Activated CD8-positive, alpha-beta memory T cell treated with anti-CD3 and anti-CD28 coated beads, Interleukin-2, amount 10 ng/mL, durations not matched to agents 7 days and 5 days (primary cell): ENCODE data around the gene SRRD. TPM values are rescaled to one million over a fixed set of nuclear protein-coding genes. Genes with fewer than 3 reads are reported as not detected.
"Not testable (repeated sequence)": the region's sequence is repeated elsewhere in the genome, so short reads cannot be mapped to it uniquely, and the experiment has no call there.

ENCODE experiments used
- ATAC-seq: fragments of 150-1000 bp; cut with Tn5 transposase; one replicate; pipeline ENCODE4 v1.10.0; 2021; ENCODE audit warnings: moderate library complexity
- CTCF ChIA-PET: fragments of 350-600 bp; sonication (Branson Sonifier 250); formaldehyde crosslinking; loops from one replicate; lab custom pipeline; 2021; ENCODE audit warnings: antibody characterized with exemption; lab: Charles Lee
- DNase-seq: peaks from one replicate; pipeline ENCODE4 v3.0.0-alpha.2; 2020
- H3K27ac Mint-ChIP-seq: one replicate; pipeline ENCODE4 v1.8.0; 2021; ENCODE audit warnings: mild to moderate bottlenecking, mixed read lengths
- H3K27me3 Mint-ChIP-seq: one replicate; pipeline ENCODE4 v1.8.0; 2021; ENCODE audit warnings: mixed read lengths
- H3K36me3 Mint-ChIP-seq: one replicate; pipeline ENCODE4 v1.8.0; 2021; ENCODE audit warnings: mild to moderate bottlenecking, mixed read lengths
- H3K4me1 Mint-ChIP-seq: one replicate; pipeline ENCODE4 v1.8.0; 2021; ENCODE audit warnings: mixed read lengths
- H3K4me3 Mint-ChIP-seq: one replicate; pipeline ENCODE4 v1.8.0; 2021; ENCODE audit warnings: mild to moderate bottlenecking, moderate library complexity, mixed read lengths
- H3K9me3 Mint-ChIP-seq: one replicate; pipeline ENCODE4 v1.8.0; 2022; ENCODE audit warnings: low read depth, mixed read lengths
- total RNA-seq, 2 experiments: library from RNA; stranded (reverse); gene quantifications; one replicate each; pipeline ENCODE4 v1.2.3, GENCODE V29; 2021

SRRD gene
- total RNA-seq, 2 experiments from 2014 or later = 17.5 to 22.6 TPM

DNA sequence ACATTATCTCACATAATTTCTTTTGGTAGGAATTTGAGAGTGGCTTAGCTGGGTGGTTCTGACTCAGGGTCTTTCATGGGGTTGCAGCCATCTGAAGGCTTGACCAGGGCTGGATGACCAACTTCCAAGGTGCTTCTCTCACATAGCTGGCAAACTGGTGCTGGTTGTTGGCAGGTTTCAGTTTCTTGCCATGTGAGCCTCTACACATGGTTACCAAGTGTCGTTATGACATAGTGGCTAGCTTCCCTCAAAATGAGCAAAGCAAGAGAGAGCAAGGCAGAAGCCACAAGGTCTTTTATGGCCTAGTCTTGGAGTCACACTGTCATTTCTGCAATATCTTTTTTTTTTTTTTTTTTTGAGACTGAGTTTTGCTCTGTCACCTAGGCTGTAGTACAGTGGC is 32.8 kb downstream of the SRRD start:
- no peak overlapping the region for H3K4me3 Mint-ChIP-seq
- CTCF ChIA-PET = interaction anchor here (0.7 to 3.2 kb wide), 3 partner anchors 13 to 47 kb away, joined by 3 to 16 read pairs (median 3); no protein-coding TSS in a partner anchor
- no peak overlapping the region for H3K27ac Mint-ChIP-seq
- ATAC-seq (no peak), DNase-seq (no peak)
- H3K36me3 Mint-ChIP-seq = peaks cover 2% of the 10 kb centered on the region
- H3K9me3 Mint-ChIP-seq = no peaks in the 10 kb centered on the region
- no peaks in the 10 kb centered on the region for H3K27me3 Mint-ChIP-seq
- peaks cover 35% of the 10 kb centered on the region for H3K4me1 Mint-ChIP-seq

DNA sequence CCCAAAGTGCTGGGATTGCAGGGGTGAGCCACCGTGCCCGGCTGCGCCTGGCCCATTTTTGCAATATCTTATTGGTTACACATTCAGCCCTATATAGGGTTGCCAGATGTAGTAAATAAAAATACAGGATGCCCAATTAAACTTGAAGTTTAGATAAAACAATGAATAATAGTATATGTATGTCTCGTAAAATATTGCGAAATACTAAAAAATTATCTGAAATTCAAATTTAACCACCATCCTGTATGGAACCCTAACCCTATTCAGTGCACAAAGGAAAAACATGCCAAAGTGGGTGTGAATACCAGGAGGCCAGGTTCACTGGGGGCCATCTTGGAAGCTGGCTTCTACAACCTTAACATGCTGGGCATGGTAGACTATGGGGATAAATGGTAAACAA is 33.8 kb downstream of the SRRD start:
- CTCF ChIA-PET = interaction anchor here (0.8 to 3.2 kb wide), 4 partner anchors 14 to 134 kb away, joined by 3 to 16 read pairs (median 3); no protein-coding TSS in a partner anchor
- H3K27me3 Mint-ChIP-seq = no peaks in the 10 kb centered on the region
- no peaks in the 10 kb centered on the region for H3K36me3 Mint-ChIP-seq
- no peak overlapping the region for H3K4me3 Mint-ChIP-seq
- DNase-seq = no peak
- no peak overlapping the region for H3K27ac Mint-ChIP-seq
- peaks cover 26% of the 10 kb centered on the region for H3K4me1 Mint-ChIP-seq
- ATAC-seq = no peak
- H3K9me3 Mint-ChIP-seq = no peaks in the 10 kb centered on the region

DNA sequence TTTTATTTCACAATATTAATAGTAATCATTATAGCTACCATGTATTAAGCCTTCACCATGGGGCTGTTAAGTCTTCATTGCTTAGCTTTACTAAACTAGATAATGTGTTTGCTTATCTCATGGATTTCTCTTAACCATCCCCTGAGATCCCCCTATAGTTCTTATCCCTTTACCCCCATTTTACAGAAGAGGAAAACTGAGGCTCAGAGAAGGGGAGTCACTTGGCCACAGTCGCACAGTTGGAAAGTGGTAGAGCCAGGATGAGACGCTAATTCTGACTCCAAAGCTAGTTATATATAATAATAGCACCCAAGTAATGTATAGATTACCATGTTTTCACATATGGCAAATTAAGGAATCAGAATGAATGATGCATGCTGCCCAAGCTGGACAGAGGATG is 38.3 kb downstream of the SRRD start:
- peaks cover 4% of the 10 kb centered on the region for H3K4me1 Mint-ChIP-seq
- H3K4me3 Mint-ChIP-seq = no peak overlapping the region
- no peaks in the 10 kb centered on the region for H3K27me3 Mint-ChIP-seq
- ATAC-seq = no peak
- no peak for DNase-seq
- CTCF ChIA-PET = interaction anchor here (0.9 to 1.3 kb wide), 2 partner anchors 26 to 120 kb away, joined by 3 to 4 read pairs; no protein-coding TSS in a partner anchor
- peaks cover 16% of the 10 kb centered on the region for H3K36me3 Mint-ChIP-seq
- no peak overlapping the region for H3K27ac Mint-ChIP-seq
- no peaks in the 10 kb centered on the region for H3K9me3 Mint-ChIP-seq

DNA sequence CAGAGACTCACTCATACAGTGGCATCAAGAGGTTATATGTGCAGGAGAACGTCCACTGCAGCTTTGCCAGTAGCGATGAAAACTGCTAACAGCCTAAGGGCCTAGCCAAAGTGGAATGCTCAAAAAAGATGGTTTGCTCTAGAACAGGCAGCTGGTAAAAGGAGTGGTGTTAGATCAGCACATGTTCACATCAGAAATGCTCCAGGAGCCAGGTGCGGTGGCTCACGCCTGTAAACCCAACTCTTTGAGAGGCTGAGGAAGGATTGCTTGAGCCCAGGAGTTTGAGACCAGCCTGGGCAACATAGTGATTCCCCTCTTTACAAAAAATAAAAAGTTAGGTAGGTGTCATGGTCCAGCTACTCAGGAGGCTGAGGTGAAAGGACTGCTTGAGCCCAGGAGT is 38.9 kb downstream of the SRRD start:
- Mint-ChIP-seq H3K9me3 (no peaks in the 10 kb centered on the region), H3K4me1 (peaks cover 8% of the 10 kb centered on the region), H3K27me3 (no peaks in the 10 kb centered on the region), H3K4me3 (no peak overlapping the region), H3K27ac (peak overlapping the region; percentile 52), H3K36me3 (peaks cover 19% of the 10 kb centered on the region)
- ATAC-seq (no peak), DNase-seq (no peak)
- CTCF ChIA-PET = interaction anchor here (1.3 kb wide), 1 partner anchor 25 kb away, joined by 3 read pairs; no protein-coding TSS in a partner anchor

DNA sequence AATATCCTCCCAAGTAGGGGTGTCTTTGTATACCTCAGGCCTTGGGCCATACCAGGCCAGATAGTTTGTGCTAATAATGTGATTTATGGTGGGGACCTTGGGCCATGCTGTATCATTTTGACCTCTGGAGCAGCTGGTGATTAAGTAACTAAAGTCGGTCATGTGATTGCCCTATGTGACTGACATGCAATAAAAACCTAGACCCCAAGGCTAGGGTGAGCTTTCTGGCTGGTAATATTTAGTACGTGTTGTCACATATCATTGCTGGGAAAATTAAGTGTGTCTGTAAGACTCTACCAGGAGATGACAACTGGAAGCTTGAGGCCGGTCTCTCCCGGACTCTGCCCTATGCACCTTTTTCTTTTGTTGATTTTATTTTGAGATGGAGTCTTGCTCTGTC is 41.2 kb downstream of the SRRD start:
- DNase-seq (no peak), ATAC-seq (no peak)
- Mint-ChIP-seq H3K27me3 (no peaks in the 10 kb centered on the region), H3K27ac (no peak overlapping the region), H3K36me3 (peaks cover 26% of the 10 kb centered on the region), H3K4me1 (peaks cover 11% of the 10 kb centered on the region), H3K4me3 (no peak overlapping the region), H3K9me3 (no peaks in the 10 kb centered on the region)
- CTCF ChIA-PET = interaction anchor here (1.9 kb wide), 1 partner anchor 22 kb away, joined by 9 read pairs; no protein-coding TSS in a partner anchor

DNA sequence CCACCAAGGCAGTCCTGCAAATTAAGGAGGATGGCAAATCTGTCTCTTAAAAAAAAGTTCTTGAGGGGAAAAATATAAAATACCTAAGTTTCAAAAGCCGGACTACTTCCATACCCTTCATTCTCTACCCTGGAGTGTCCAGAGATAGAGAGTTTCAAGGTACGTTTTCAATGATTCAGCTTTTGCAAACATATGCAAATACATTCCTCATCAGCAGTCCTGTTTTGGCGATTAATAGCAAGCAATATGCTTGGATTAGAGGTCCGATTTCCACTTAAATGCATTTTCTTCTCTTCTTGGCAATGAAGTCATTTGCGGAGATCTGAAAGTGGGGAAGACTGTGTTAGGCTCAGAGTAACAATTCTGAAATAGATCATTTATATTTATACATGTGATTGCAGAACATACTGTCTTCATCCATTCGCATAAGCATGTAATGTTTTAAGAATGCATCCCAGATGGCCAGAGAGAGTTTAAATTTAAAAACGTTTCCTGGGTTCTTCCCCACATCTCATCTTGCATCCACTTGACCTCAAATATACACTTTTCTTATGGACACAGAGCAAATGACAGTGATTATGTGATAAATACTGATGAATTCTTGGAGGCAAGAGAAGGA is 42.4 kb downstream of the SRRD start:
- peaks cover 31% of the 10 kb centered on the region for H3K36me3 Mint-ChIP-seq
- H3K4me3 Mint-ChIP-seq = no peak overlapping the region
- CTCF ChIA-PET = interaction anchor here (1.9 kb wide), 1 partner anchor 23 kb away, joined by 9 read pairs; no protein-coding TSS in a partner anchor
- H3K4me1 Mint-ChIP-seq = peaks cover 11% of the 10 kb centered on the region
- DNase-seq (no peak), ATAC-seq (no peak)
- H3K27ac Mint-ChIP-seq = no peak overlapping the region
- no peaks in the 10 kb centered on the region for H3K9me3 Mint-ChIP-seq
- no peaks in the 10 kb centered on the region for H3K27me3 Mint-ChIP-seq

DNA sequence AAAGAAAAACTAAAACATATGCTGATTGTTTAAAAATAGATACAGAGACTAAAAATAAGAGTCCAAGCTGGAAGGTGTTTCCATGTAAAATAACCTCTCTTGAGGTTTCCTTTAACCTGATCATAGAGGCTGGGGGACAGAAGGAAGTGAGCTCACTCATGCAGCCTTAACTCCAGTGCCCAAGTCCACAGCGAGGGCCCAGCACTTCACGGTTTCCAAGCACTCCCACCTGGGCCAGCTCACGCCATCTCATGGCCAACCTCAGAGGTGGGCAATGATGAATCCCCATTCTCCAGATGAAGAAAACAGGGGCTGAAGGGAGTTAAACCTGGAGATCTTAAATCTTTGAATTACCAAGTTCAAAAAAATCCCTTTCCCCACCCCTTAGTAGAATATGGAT is 43.5 kb downstream of the SRRD start:
- Mint-ChIP-seq H3K36me3 (peaks cover 39% of the 10 kb centered on the region), H3K27me3 (no peaks in the 10 kb centered on the region), H3K27ac (no peak overlapping the region), H3K4me1 (peaks cover 11% of the 10 kb centered on the region), H3K9me3 (no peaks in the 10 kb centered on the region), H3K4me3 (no peak overlapping the region)
- no peak for ATAC-seq
- CTCF ChIA-PET = interaction anchor here (1.3 kb wide), 1 partner anchor 124 kb away, joined by 3 read pairs; no protein-coding TSS in a partner anchor
- no peak for DNase-seq

DNA sequence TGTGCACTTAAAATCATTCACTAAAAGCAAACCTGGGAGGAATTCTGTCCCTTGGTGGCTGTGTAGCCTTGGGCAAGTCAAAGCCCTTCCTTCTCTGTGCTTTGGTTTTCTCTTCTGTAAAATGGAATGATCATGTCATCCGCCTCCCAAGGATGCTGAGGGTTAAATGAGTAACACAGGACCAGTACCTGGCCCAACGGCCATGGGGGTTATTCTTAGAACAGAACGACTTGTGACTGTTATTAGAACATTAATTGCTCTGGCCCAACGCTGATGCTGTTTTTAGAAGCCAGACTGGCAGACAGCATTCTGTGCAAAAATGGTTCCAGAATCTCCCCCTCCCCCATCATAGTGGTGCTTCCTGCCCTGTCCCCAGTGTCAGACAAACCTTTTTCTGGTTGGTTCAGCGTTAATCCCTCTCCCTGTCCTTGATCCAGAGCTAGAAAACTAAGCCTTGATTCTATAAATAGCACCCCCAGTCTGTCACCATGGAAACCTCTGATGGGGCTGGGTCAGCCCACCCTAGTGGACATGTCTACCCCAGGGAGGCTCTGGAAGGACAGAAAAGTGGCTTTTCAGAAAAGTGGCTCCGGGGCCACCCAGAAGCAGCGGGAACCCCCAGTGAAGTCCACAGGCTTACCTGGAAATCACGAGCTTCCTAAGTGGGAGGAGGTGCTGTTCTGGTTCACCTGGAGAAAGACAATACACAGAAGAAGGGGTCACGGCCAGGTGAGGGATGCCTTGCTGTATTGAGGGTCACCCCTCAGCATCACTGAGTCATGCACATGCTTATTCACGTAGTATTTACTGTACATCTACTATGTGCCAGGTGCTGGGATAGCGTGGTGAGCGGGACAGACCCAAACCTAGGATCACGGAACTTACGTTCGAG is 44.1 kb downstream of the SRRD start:
- no peak overlapping the region for H3K27ac Mint-ChIP-seq

DNA sequence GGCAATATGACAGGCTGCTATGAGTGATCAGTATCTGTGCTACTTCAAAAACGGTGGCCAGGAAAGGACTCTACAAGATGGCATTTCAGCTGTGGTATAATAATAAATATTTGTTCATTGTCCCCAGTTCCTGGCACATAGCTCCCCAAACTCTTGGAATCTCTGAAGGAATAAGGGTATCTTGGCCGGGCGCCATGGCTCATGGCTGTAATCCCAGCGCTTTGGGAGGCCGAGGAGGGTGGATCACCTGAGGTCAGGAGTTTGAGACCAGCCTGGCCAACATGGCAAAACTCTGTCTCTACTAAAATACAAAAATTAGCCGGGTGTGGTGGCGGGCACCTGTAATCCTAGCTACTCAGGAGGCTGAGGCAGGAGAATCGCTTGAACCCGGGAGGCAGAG is 44.8 kb downstream of the SRRD start:
- CTCF ChIA-PET, H3K27ac Mint-ChIP-seq, DNase-seq, H3K9me3 Mint-ChIP-seq, ATAC-seq, H3K27me3 Mint-ChIP-seq, H3K4me3 Mint-ChIP-seq: not testable (repeated sequence)
- H3K36me3 Mint-ChIP-seq = peaks cover 44% of the 10 kb centered on the region
- peaks cover 17% of the 10 kb centered on the region for H3K4me1 Mint-ChIP-seq

More for the DNA sequence above, 44.1 kb downstream of the SRRD start:
- Mint-ChIP-seq H3K4me1 (peaks cover 16% of the 10 kb centered on the region), H3K36me3 (peaks cover 45% of the 10 kb centered on the region), H3K4me3 (no peak overlapping the region), H3K9me3 (no peaks in the 10 kb centered on the region), H3K27me3 (no peaks in the 10 kb centered on the region)
- DNase-seq (no peak), ATAC-seq (no peak)
- CTCF ChIA-PET = interaction anchor here (1.3 kb wide), 1 partner anchor 123 kb away, joined by 3 read pairs; no protein-coding TSS in a partner anchor

DNA sequence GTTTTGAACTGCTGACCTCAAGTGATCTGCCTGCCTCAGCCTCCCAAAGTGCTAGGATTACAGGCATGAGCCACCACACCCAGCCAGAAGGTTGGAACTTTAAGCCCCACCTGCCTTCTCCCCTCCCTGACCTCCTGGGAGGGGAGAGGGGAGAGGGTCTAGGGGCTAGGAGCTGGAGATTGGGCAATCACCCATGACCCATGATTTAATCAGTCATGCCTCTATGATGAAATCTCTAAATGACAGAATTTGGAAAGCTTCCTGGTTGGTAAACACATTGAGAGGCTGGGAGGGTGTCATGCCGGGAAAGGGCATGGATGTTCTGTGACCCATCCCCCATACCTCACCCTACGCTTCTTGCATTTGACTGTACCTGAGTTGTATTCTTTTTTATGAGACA is 45.7 kb downstream of the SRRD start:
- H3K27ac Mint-ChIP-seq = no peak overlapping the region
- no peak overlapping the region for H3K4me3 Mint-ChIP-seq
- peaks cover 17% of the 10 kb centered on the region for H3K4me1 Mint-ChIP-seq
- peaks cover 44% of the 10 kb centered on the region for H3K36me3 Mint-ChIP-seq
- DNase-seq (no peak), ATAC-seq (no peak)
- H3K27me3 Mint-ChIP-seq = no peaks in the 10 kb centered on the region
- H3K9me3 Mint-ChIP-seq = no peaks in the 10 kb centered on the region
- CTCF ChIA-PET = no interaction called here

DNA sequence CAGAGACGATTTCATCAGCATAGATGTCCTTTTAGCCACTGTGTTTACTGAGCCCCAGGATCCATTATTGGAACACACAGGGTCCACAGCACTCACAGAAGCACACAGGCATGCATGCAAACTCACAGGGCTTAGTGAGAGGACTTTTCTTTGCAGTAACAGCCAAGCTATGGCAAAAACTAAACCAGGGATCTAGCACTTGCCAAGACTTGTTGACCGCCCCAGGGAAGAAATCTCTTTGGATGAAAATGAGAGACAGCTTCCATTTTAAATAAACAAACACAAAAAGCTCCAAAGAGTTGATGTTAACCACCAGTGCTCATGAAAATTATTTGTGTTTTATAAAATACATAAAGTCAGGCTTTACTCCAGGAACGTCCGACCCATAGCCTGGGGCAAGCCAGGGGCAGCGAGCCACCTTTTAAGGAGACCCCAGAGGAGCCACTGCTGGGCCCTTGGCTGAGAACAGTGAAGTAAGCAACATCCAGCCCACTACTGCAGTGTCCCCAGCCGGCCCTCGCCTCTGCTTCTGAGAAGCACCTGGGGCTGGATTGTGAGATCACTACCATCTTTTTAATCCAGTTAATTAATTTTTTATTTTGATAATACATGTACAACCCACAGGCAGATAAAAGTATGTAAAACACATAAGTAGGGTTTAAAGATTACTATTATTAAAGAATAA is 50.6 kb downstream of the SRRD start:
- no peak for DNase-seq
- peaks cover 55% of the 10 kb centered on the region for H3K36me3 Mint-ChIP-seq
- no peaks in the 10 kb centered on the region for H3K27me3 Mint-ChIP-seq
- H3K9me3 Mint-ChIP-seq = no peaks in the 10 kb centered on the region
- H3K4me3 Mint-ChIP-seq = no peak overlapping the region
- CTCF ChIA-PET = interaction anchor here (0.7 to 1.6 kb wide), 4 partner anchors 10 to 73 kb away, joined by 3 to 5 read pairs (median 4); no protein-coding TSS in a partner anchor
- H3K27ac Mint-ChIP-seq = no peak overlapping the region
- ATAC-seq = no peak
- peaks cover 8% of the 10 kb centered on the region for H3K4me1 Mint-ChIP-seq

DNA sequence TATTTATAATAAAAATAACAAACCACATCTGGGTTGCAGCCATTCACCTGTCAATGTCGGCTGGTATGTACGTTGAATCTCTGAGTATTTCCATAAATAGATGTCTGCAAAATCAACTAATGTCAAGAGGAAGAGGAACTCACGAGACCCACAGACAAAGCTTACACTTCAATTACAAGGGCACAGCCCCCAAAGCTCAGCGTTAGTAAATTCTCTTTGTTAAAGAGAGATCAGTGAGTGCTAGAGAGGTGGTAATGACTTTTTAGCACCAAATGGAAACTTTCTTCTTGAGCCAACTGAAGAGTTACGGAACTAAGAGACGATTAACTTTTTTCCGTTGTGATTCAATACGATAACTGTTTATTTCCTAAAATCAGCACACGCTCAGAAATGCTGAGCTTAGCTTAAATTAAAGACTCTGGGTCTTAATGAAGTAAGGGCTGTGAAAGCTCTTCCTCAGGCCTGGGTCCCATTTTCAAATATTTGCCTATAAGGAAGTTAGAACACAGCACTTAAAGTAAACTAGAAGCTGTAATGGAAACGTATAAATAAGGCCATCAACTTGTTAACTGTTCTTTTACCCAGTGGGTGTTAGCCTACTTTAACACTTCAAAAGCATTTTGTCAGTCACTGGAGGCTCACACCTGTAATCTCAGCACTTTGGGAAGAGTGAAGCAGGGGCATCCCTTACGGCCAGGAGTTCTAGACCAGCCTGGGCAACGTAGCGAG is 51.4 kb downstream of the SRRD start:
- Mint-ChIP-seq H3K4me1 (peaks cover 8% of the 10 kb centered on the region), H3K27ac (no peak overlapping the region), H3K9me3 (no peaks in the 10 kb centered on the region), H3K4me3 (no peak overlapping the region), H3K27me3 (no peaks in the 10 kb centered on the region), H3K36me3 (peaks cover 50% of the 10 kb centered on the region)
- ATAC-seq (no peak), DNase-seq (no peak)
- CTCF ChIA-PET = interaction anchor here (0.7 to 2.2 kb wide), 5 partner anchors 9 to 130 kb away, joined by 3 to 6 read pairs (median 4); no protein-coding TSS in a partner anchor
